HL-60 (cell line): ENCODE data around the gene TNRC6A.

Experiments
- DNase-seq, 2 experiments: peaks; one replicate each; pipeline ENCODE4 v3.0.0-alpha.2; 2010 to 2020; ENCODE audit warnings: low read depth in 1 of 2, low spot score in 1 of 2
- H3K27ac ChIP-seq: fragments of 250-450 bp; sonication (Bioruptor Pico); replicated peaks from 2 replicates; pipeline ENCODE4 v1.5.1; 2020; ENCODE audit warnings: mild to moderate bottlenecking, moderate library complexity
- H3K27me3 ChIP-seq: fragments of 250-450 bp; sonication (Bioruptor Pico); 2 replicates; pipeline ENCODE4 v1.5.1; 2021; ENCODE audit warnings: mild to moderate bottlenecking, moderate library complexity; ENCODE audit not compliant: insufficient read depth, poor library complexity, severe bottlenecking
- H3K4me3 ChIP-seq: replicated peaks from 2 replicates; pipeline ENCODE4 v1.5.1; 2011; ENCODE audit warnings: mild to moderate bottlenecking, control low read depth, low read length; ENCODE audit not compliant: insufficient read depth
- CTCF ChIP-seq: IDR thresholded peaks from one replicate; pipeline ENCODE4 v1.5.1; 2011; ENCODE audit warnings: low read length, control low read depth, inconsistent platforms; ENCODE audit not compliant: insufficient read depth
- GABPA ChIP-seq: IDR thresholded peaks from 2 replicates; pipeline ENCODE4 v1.6.1; 2012; ENCODE audit warnings: low read depth
- POLR2AphosphoS5 ChIP-seq: IDR thresholded peaks from 2 replicates; pipeline ENCODE4 v1.6.1; 2012; ENCODE audit warnings: low read depth
- SPI1 ChIP-seq: IDR thresholded peaks from 2 replicates; pipeline ENCODE4 v1.6.1; 2012; ENCODE audit warnings: low read depth, mild to moderate bottlenecking, borderline replicate concordance
- TF ChIP-seq, protein P1 (sequence below): IDR thresholded peaks from 2 replicates; pipeline ENCODE4 v1.6.1; 2012; ENCODE audit warnings: low read depth; ENCODE audit not compliant: insufficient replicate concordance

The TNRC6A gene

DNA sequence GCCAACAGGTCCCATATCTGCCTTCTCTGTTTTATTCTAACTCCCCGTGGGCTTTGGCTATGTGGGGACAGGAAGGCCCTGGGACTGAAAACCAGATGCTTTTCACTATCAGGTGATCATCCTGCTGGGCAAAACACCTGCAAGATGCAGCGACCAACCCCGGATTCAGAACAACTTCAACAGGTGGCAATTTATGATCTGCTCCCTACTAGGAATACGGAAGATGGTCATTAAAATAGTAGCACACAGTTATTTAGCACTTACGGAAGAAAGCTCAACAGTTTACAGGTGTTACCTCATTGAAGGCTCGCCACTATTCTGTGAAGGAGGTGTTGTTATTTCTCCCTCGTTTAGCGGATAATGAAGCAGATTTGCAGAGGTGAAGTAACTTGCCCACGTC lies 108.5 kb downstream of the TNRC6A start:
- no peak overlapping the region for H3K27ac ChIP-seq
- no peak overlapping the region for H3K4me3 ChIP-seq
- H3K27me3 ChIP-seq: no peaks in the 10 kb centered on the region
- no peak for TF ChIP-seq SPI1
- TF ChIP-seq GABPA: no peak
- no peak for TF ChIP-seq CTCF
- no peak for TF ChIP-seq POLR2AphosphoS5
- TF ChIP-seq, protein P1, sequence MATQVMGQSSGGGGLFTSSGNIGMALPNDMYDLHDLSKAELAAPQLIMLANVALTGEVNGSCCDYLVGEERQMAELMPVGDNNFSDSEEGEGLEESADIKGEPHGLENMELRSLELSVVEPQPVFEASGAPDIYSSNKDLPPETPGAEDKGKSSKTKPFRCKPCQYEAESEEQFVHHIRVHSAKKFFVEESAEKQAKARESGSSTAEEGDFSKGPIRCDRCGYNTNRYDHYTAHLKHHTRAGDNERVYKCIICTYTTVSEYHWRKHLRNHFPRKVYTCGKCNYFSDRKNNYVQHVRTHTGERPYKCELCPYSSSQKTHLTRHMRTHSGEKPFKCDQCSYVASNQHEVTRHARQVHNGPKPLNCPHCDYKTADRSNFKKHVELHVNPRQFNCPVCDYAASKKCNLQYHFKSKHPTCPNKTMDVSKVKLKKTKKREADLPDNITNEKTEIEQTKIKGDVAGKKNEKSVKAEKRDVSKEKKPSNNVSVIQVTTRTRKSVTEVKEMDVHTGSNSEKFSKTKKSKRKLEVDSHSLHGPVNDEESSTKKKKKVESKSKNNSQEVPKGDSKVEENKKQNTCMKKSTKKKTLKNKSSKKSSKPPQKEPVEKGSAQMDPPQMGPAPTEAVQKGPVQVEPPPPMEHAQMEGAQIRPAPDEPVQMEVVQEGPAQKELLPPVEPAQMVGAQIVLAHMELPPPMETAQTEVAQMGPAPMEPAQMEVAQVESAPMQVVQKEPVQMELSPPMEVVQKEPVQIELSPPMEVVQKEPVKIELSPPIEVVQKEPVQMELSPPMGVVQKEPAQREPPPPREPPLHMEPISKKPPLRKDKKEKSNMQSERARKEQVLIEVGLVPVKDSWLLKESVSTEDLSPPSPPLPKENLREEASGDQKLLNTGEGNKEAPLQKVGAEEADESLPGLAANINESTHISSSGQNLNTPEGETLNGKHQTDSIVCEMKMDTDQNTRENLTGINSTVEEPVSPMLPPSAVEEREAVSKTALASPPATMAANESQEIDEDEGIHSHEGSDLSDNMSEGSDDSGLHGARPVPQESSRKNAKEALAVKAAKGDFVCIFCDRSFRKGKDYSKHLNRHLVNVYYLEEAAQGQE: no peak
- no peak for DNase-seq

DNA sequence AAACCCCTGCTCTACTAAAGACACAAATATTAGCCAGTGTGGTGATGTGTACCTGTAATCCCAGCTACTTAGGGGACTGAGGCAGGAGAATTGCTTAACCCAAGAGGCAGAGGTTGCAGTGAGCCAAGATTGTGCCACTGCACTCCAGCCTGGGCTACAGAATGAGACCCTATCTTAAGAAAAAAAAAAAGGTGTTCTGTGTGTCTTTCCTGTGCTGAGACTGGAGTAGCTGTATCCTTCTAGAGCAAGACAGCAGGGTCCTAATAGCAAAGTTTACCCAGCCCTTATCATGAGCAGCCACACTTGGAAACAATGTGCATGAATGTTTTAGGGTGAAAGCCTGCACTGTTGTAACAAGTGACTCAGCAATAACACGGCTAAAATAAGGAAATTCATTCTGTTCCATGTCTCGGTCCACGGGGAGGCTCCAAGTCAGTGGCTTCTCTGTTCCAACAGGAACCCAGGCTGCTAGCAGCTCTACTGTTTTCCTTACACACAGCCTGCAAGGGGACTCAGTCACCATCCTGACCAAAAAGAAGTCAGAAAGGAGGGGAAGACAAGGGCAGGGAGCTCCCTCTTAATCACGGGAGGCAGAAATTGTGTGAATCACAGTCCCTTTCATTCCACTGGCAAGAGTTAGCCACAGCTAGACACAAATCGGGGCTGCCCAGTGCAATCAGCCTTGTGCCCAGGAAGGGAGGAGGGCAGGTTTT lies 109.3 kb downstream of the TNRC6A start:
- H3K27me3 ChIP-seq: no peaks in the 10 kb centered on the region
- TF ChIP-seq GABPA (no peak), SPI1 (no peak), CTCF (no peak), POLR2AphosphoS5 (no peak)
- TF ChIP-seq, protein P1: no peak
- H3K4me3 ChIP-seq: no peak overlapping the region
- H3K27ac ChIP-seq: no peak overlapping the region
- peak in 1 of 2 experiments; percentile 62 for DNase-seq

- Histone ChIP-seq H3K27me3 (no peaks in the 10 kb centered on the region), H3K27ac (no peak overlapping the region), H3K4me3 (no peak overlapping the region)
- TF ChIP-seq CTCF (no peak), SPI1 (no peak), GABPA (no peak), POLR2AphosphoS5 (no peak)
- TF ChIP-seq, protein P1: no peak
- DNase-seq: no peak
Observed at GRCh38 chr16:24839347-24839972, 110.0 kb downstream of the TNRC6A start.
